Stimulated activated CD4-positive, alpha-beta T cell treated with anti-CD3 and anti-CD28 coated beads, Interleukin-1b, Interleukin-23, amount 100 ng/mL, for 24 hours (primary cell): ENCODE measurements around the gene LAD1.
A peak's percentile ranks its signal among the peaks of the same experiment; 100 is the strongest.

Source experiments
- DNase-seq, 4 experiments: peaks; one replicate each; pipeline ENCODE4 v3.0.0-alpha.2; 2020; ENCODE audit warnings: low read depth in 4 of 4, low spot score in 1 of 4

LAD1 gene

DNA sequence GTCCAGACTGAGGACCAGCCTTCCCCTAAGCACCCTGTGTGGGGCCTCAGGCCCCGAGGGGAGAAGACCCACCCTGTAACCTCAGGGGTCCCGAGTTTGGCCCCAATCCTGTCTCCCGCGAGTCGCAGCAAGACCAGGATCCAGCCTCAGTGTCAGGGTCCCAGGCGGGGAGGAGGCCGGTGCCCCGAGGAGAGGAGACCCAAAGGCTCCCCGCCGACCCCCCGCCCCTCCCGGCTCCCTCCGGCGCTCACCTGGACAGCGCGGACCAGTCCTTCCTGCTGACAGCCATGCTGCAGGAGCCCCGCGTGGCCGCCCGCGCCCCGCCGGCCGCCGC lies at the start of gene LAD1:
TSS of gene LAD1 (minus strand) at position 307 of the 334 bp plus-strand sequence. CDS start at position 289, 18 bp downstream.
- no peak for DNase-seq

- peak in 3 of 4 experiments; percentile 39 to 51 (median 41) for DNase-seq
Observed at GRCh38 chr1:201447903-201448871, 49.1 kb upstream of the LAD1 start.

DNA sequence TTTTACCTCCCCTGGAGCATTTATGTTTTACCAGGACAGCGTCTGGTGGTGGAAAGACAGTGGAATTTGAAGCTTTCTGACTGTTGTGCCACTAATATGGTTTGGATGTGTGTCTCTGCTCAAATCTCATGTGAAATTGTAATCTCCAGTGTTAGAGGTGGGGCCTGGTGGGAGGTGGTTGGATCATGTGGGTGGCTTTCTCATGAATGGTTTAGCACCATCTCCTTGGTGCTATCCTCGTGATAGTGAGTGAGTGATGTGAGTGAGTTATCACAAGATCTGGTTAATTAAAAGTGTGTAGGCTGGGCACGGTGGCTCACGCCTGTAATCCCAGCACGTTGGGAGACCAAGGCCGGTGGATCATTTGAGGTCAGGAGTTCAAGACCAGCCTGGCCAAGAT lies 46.2 kb upstream of the LAD1 start:
- DNase-seq, result no peak

DNA sequence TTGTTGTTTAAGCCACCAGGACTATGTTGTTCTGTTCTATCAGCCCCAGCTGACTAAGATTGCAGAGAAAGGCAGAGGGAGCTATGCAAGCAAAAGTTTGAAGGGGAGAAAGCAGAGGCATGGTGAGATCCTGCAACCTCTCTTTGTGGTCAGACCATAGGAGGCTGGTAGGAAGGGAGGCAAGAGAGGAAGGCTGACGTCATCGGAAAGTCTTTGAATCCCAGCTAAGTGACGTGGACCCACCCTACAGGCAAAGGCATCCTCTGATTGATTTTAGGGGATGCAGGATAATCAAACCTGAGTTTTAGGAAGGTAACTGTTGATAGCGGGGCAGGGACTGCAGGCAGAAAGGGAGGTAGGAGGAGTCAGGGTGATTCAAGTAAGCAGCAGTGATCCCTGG lies 45.7 kb upstream of the LAD1 start:
- DNase-seq, result no peak

DNA sequence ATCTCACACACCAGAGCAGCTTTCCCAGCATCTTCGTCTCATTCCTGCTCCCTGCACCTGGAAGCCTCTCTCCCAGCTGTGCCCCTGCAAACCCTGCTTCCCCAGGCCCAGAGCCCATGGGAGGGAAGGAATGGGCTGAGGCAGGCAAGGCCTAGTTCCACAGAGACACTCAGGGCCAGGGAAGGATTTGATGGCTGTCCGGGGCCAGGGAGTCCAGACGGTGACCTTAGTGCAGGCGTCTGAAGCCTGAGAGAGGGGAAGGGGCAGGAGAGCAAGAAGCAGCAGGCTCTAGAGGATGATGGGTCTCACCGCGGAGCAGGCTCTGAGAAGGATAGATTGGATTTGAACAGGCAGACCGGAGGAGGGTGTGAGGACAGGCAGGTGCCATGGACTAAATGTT lies 44.6 kb upstream of the LAD1 start:
- DNase-seq, result no peak

DNA sequence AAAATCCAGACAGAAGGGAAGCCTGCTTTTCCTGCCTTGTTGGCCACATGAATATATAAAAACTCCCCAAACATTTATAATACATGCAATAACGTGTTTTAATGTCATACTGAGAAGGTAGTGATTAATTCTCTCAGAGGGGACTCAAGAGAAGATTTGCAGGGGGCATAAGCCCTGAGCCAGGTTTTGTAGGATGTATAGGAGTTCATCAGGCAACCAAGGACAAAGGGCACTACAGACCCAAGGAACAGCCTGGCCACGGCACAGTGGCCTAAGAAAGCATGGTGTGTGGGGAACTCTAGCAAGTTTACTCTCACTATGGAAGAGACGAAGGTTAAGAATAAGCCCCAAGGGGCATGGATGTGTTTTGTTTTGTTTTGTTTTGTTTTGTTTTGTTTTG lies 37.8 kb upstream of the LAD1 start:
- no peak for DNase-seq

- DNase-seq, result no peak
Observed at GRCh38 chr1:201436393-201436792, 37.3 kb upstream of the LAD1 start.

DNA sequence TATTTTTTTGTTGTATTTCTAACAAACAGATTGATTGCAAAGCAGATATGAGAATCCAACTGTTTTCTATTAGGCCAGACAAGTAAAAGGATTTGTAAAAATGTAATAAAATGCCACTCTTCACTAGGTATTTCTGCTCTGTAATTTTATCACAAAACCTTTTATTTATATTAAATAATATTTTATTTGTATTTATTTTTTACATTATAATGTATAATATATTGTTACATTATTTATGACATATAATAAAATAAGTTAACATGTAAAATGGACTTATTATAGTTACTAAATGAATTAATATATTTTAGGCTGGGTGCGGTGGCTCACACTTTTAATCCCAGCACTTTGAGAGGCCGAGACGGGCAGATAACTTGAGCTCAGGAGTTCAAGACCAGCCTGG lies 35.1 kb upstream of the LAD1 start:
- no peak for DNase-seq

- DNase-seq, result no peak
Observed at GRCh38 chr1:201433609-201434008, 34.5 kb upstream of the LAD1 start.

GRCh38 chr1:201430776-201431175 lies 31.7 kb upstream of the LAD1 start:
- no peak for DNase-seq

- DNase-seq, result no peak
Observed at GRCh38 chr1:201429736-201430501, 30.8 kb upstream of the LAD1 start.

DNA sequence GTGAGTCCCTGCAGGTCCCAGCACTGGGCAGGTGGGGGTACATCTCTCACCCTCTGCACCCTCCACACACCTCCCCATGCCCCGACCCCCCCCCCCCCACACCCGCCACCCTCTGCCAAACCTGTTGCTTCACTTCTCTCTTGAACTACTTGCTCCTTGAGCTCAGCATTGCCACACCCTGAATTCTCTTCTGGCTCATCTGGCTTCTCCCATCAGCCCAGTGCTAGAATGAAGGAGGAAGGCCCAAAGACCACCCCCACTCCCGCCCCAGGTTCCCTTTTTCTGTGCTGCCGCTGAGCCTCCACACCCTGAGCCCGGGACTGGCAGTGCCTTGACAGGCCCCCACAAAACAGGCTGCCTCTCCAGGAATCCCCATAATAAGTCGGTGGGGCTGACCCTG lies 28.8 kb upstream of the LAD1 start:
- no peak for DNase-seq

DNA sequence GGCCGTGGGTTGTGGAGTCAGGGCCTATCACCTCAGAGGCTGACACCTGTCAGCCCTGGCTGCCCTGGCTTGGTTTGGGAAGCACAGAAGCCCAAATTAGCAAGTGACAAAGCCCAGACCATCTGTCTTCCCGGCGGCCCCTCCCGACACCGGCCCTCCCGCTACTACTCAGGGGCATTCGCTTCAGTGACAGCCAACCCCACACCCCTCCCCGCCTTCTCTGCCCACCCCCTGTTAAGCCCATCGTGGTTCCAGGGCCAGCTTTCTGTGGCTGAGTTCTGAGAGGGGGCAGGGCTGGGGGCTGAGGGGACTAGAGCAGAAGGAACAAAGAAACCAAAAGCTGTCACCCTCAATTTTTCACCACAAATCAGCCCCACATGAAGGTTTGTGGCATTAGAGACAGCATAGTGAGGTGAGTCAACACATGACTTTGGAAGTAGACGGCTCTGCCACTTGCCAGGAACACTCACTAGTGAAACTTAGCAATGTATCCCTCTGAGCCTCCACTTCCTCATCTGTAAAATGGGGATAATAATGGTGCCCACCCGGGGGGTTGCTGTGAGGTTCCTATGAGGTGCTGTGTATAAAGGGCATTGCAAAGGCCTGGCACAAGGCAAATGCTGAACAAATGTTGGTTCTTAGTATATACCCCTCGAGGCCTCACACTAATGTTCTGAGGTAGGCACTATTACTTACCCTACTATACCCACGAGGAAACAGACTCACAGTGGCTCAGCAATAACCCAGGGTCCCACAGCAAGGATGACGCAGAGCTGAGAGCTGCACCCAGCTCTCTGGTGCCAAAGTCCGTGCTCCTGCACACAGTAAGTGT lies 27.6 kb upstream of the LAD1 start:
- DNase-seq, result no peak

- no peak for DNase-seq
Observed at GRCh38 chr1:201424146-201424545, 25.0 kb upstream of the LAD1 start.

- DNase-seq, result no peak
Observed at GRCh38 chr1:201423655-201424054, 24.5 kb upstream of the LAD1 start.

- DNase-seq, result no peak
Observed at GRCh38 chr1:201422436-201423030, 23.4 kb upstream of the LAD1 start.

GRCh38 chr1:201422026-201422425 lies 22.9 kb upstream of the LAD1 start:
- no peak for DNase-seq

DNA sequence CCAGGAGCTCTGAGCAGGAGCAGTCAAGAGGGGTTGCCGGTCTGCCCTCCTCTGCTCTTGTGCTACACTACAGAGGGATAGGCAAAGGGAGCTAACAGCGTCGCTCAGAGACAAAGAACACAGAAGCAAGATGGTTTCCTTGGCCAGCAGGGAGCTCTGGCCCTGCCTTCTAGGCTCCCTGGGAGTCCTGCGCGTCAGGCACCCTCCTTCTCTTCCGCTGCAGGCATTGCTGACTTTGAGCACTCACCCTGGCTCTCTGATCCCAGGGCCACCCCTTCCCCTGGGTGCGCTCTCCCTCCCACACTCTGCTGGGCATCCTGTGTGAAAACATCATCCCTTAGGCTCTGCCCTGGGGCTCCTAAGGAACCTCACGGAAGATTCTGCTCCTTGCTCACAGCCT lies 21.9 kb upstream of the LAD1 start:
- no peak for DNase-seq

GRCh38 chr1:201420608-201421002 lies 21.5 kb upstream of the LAD1 start:
- no peak for DNase-seq

GRCh38 chr1:201419746-201420607 lies 20.9 kb upstream of the LAD1 start:
- DNase-seq, result no peak
